Measurements from ENCODE around the gene SBSN.

SBSN gene

GRCh38 chr19:35498220-35498619, 29.9 kb downstream of the SBSN start:
- H3K4me3 ChIP-seq (ENCODE audit: low read depth, low read length): no peak overlapping the region
- no peak for DNase-seq (ENCODE audit: low read depth)
- in situ Hi-C loops (cut with HindIII; ENCODE audit: low sequenced_read_pairs): no loop called here
- TF ChIP-seq CTCF (IDR thresholded peaks at IDR 0.05; ENCODE audit: low read depth, low read length, missing control alignments): no peak

- no peak for DNase-seq (ENCODE audit: low read depth)
- TF ChIP-seq CTCF (IDR thresholded peaks at IDR 0.05; ENCODE audit: low read depth, low read length, missing control alignments): no peak
- in situ Hi-C loops (cut with HindIII; ENCODE audit: low sequenced_read_pairs): no loop called here
- no peak overlapping the region for H3K4me3 ChIP-seq (ENCODE audit: low read depth, low read length)
These were observed 30.7 kb downstream of the SBSN start for GRCh38 chr19:35497406-35497805.

- DNase-seq (ENCODE audit: low read depth): no peak
- in situ Hi-C loops (cut with HindIII; ENCODE audit: low sequenced_read_pairs): no loop called here
- TF ChIP-seq CTCF (IDR thresholded peaks at IDR 0.05; ENCODE audit: low read depth, low read length, missing control alignments): peak; percentile 97
- no peak overlapping the region for H3K4me3 ChIP-seq (ENCODE audit: low read depth, low read length)
These were observed 32.7 kb downstream of the SBSN start for GRCh38 chr19:35495107-35496064.

GRCh38 chr19:35493971-35494370, 34.1 kb downstream of the SBSN start:
- H3K4me3 ChIP-seq (ENCODE audit: low read depth, low read length): no peak overlapping the region
- in situ Hi-C loops (cut with HindIII; ENCODE audit: low sequenced_read_pairs): no loop called here
- TF ChIP-seq CTCF (IDR thresholded peaks at IDR 0.05; ENCODE audit: low read depth, low read length, missing control alignments): no peak
- no peak for DNase-seq (ENCODE audit: low read depth)

- TF ChIP-seq CTCF (IDR thresholded peaks at IDR 0.05; ENCODE audit: low read depth, low read length, missing control alignments): no peak
- H3K4me3 ChIP-seq (ENCODE audit: low read depth, low read length): no peak overlapping the region
- DNase-seq (ENCODE audit: low read depth): no peak
- in situ Hi-C loops (cut with HindIII; ENCODE audit: low sequenced_read_pairs): no loop called here
These were observed 36.2 kb downstream of the SBSN start for GRCh38 chr19:35491836-35492360.

- DNase-seq (ENCODE audit: low read depth): no peak
- H3K4me3 ChIP-seq (ENCODE audit: low read depth, low read length): no peak within 1 kb of the TSS
- TF ChIP-seq CTCF (IDR thresholded peaks at IDR 0.05; ENCODE audit: low read depth, low read length, missing control alignments): no peak
- in situ Hi-C loops (cut with HindIII; ENCODE audit: low sequenced_read_pairs): no loop called here
These were observed 37.7 kb downstream of the SBSN start, which contains the start of gene KRTDAP for GRCh38 chr19:35490364-35490763. TSS of gene KRTDAP (minus strand) at chr19:35490464. CDS start at chr19:35490442, 22 bp downstream.
